Measurements from ENCODE around the gene KANSL1.
"Not testable (repeated sequence)": the region's sequence is repeated elsewhere in the genome, so short reads cannot be mapped to it uniquely, and the experiment has no call there.

Gene KANSL1

DNA sequence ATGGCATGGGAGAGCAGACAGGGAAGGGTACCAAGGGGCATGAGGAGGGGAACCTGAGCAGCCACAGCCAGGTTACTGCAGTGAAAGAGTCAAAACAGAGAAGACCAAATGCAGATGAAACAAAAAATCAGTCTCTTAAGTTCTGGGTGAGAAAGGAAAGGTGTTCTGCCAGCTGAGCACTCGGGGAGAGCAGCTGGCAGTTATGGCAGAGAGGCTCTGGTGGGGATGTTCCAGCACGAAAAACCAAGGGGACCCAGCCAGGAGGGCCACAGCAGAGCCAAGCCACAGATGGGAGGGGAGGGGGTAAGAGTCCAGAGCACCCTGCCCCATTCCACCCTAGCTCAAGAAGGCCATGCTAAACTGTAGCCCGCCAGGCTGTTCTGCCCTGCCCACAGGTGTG is 162.5 kb downstream of the KANSL1 start:
- no peak for DNase-seq

DNA sequence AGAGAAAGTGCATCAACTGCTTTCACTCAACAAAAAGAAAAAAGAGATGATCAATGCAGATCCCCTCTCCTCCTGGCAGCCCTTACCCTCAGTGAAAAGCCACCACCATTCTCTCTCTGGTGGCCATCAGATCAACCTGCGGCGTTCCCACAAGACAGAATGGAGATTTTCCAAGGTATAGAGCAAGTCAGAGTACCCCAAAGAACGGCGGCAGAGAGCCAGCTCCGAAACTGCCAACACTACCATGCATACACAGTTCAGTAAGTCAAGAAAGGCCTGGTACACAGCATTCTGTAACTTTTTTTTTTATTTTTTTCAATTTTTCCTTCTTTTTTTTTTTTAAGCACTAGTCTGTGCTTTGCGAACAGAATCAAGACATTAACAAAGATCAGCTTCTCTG is 163.6 kb downstream of the KANSL1 start:
- DNase-seq, result no peak

DNA sequence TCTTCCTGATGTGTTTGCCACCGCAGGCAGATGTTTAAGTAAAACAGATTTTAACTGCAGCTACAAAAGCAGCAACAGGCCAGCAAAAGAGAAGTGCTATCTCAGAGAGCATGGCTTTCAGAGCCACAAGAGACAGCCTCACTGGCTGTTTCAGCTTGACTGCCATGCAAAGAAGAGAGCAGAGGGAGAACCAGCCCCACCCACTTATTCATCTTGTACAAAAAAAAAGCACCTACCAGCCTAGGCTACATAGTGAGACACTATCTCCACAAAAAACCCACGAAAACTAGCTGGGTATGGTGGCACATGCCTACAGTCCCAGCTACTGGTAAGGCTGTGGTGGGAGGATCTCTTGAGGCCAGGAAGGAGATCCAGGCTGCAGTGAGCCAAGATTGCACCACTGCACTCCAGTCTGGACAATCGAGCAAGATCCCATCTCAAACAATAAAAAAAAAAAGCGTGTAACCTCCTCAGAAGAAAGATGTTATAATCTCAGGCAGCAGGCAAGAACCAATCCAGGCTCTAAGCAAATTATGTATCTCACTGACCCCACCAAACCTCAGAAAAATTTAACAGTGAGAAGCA is 164.2 kb downstream of the KANSL1 start:
- no peak for DNase-seq

DNA sequence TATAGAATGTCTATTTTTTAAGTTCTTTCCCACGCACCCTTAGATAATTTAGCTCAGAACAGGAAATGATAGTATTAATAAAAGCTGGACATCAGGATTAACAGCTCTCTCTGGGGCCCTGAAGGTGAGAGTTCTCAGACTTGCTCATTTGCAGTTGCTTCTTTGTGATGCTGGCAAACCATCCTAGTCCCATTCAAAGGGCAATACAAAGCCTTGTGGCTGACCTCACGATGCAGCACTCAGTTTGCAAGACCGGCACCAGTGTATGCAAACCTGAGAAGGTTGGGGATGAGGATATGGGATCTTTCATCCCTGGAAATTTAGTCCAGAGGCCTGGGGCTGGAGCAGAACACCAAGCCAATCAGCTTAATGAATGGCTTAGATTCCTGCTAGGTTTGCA is 164.9 kb downstream of the KANSL1 start:
- DNase-seq, result no peak

DNA sequence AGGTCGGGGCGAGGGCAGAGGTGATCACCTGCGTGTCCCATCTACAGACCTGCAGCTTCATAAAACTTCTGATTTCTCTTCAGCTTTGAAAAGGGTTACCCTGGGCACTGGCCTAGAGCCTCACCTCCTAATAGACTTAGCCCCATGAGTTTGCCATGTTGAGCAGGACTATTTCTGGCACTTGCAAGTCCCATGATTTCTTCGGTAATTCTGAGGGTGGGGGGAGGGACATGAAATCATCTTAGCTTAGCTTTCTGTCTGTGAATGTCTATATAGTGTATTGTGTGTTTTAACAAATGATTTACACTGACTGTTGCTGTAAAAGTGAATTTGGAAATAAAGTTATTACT is 165.3 kb downstream of the KANSL1 start:
- DNase-seq, result no peak

DNA sequence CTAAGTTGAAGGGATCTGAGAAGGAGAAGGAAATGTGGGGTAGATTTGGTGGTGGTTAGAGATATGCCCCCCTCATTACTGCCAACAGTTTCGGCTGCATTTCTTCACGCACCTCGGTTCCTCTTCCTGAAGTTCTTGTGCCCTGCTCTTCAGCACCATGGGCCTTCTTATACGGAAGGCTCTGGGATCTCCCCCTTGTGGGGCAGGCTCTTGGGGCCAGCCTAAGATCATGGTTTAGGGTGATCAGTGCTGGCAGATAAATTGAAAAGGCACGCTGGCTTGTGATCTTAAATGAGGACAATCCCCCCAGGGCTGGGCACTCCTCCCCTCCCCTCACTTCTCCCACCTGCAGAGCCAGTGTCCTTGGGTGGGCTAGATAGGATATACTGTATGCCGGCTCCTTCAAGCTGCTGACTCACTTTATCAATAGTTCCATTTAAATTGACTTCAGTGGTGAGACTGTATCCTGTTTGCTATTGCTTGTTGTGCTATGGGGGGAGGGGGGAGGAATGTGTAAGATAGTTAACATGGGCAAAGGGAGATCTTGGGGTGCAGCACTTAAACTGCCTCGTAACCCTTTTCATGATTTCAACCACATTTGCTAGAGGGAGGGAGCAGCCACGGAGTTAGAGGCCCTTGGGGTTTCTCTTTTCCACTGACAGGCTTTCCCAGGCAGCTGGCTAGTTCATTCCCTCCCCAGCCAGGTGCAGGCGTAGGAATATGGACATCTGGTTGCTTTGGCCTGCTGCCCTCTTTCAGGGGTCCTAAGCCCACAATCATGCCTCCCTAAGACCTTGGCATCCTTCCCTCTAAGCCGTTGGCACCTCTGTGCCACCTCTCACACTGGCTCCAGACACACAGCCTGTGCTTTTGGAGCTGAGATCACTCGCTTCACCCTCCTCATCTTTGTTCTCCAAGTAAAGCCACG is 165.9 kb downstream of the KANSL1 start:
- DNase-seq, result no peak

DNA sequence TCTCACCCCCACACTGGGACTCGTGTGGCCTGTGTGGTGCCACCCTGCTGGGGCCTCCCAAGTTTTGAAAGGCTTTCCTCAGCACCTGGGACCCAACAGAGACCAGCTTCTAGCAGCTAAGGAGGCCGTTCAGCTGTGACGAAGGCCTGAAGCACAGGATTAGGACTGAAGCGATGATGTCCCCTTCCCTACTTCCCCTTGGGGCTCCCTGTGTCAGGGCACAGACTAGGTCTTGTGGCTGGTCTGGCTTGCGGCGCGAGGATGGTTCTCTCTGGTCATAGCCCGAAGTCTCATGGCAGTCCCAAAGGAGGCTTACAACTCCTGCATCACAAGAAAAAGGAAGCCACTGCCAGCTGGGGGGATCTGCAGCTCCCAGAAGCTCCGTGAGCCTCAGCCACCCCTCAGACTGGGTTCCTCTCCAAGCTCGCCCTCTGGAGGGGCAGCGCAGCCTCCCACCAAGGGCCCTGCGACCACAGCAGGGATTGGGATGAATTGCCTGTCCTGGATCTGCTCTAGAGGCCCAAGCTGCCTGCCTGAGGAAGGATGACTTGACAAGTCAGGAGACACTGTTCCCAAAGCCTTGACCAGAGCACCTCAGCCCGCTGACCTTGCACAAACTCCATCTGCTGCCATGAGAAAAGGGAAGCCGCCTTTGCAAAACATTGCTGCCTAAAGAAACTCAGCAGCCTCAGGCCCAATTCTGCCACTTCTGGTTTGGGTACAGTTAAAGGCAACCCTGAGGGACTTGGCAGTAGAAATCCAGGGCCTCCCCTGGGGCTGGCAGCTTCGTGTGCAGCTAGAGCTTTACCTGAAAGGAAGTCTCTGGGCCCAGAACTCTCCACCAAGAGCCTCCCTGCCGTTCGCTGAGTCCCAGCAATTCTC is 166.8 kb downstream of the KANSL1 start:
- DNase-seq, result no peak

DNA sequence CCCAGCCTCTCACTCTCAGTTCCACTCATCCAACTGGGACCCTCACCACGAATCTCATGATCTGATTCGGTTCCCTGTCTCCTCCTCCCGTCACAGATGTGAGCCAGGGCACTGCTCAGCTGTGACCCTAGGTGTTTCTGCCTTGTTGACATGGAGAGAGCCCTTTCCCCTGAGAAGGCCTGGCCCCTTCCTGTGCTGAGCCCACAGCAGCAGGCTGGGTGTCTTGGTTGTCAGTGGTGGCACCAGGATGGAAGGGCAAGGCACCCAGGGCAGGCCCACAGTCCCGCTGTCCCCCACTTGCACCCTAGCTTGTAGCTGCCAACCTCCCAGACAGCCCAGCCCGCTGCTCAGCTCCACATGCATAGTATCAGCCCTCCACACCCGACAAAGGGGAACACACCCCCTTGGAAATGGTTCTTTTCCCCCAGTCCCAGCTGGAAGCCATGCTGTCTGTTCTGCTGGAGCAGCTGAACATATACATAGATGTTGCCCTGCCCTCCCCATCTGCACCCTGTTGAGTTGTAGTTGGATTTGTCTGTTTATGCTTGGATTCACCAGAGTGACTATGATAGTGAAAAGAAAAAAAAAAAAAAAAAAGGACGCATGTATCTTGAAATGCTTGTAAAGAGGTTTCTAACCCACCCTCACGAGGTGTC is 167.6 kb downstream of the KANSL1 start:
- no peak for DNase-seq

DNA sequence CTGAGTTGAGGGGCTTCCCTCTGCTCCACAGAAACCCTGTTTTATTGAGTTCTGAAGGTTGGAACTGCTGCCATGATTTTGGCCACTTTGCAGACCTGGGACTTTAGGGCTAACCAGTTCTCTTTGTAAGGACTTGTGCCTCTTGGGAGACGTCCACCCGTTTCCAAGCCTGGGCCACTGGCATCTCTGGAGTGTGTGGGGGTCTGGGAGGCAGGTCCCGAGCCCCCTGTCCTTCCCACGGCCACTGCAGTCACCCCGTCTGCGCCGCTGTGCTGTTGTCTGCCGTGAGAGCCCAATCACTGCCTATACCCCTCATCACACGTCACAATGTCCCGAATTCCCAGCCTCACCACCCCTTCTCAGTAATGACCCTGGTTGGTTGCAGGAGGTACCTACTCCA is 168.2 kb downstream of the KANSL1 start:
- no peak for DNase-seq

DNA sequence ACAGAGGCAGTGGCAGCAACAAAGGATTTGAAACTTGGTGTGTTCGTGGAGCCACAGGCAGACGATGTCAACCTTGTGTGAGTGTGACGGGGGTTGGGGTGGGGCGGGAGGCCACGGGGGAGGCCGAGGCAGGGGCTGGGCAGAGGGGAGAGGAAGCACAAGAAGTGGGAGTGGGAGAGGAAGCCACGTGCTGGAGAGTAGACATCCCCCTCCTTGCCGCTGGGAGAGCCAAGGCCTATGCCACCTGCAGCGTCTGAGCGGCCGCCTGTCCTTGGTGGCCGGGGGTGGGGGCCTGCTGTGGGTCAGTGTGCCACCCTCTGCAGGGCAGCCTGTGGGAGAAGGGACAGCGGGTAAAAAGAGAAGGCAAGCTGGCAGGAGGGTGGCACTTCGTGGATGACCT is 168.6 kb downstream of the KANSL1 start:
- no peak for DNase-seq

DNA sequence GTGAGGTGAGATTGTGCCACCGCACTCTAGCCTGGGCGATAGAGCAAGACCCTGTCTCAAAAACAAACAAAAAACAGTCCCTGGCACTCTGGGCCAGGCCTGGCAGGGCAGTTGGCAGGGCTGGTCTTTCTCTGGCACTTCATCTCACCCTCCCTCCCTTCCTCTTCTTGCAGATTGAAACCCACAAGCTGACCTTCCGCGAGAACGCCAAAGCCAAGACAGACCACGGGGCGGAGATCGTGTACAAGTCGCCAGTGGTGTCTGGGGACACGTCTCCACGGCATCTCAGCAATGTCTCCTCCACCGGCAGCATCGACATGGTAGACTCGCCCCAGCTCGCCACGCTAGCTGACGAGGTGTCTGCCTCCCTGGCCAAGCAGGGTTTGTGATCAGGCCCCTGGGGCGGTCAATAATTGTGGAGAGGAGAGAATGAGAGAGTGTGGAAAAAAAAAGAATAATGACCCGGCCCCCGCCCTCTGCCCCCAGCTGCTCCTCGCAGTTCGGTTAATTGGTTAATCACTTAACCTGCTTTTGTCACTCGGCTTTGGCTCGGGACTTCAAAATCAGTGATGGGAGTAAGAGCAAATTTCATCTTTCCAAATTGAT is 169.3 kb downstream of the KANSL1 start:
- DNase-seq, result no peak

DNA sequence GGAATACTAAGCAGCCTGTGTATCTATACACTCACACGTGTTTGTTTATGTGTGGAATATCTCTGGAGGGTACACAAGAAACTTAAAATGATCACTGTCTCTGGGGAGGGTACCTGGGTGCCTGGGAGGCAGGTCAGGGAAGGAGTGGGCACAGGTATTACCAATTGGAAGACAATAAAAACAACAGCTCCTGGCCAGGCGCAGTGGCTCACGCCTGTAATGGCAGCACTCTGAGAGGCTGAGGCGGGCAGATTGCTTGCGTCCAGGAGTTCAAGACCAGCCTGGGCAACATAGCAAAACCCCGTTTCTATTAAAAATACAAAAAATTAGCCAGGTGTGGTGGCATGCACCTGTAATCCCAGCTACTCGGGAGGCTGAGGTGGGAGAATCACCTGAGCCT is 169.9 kb downstream of the KANSL1 start:
- not testable (repeated sequence) for DNase-seq

DNA sequence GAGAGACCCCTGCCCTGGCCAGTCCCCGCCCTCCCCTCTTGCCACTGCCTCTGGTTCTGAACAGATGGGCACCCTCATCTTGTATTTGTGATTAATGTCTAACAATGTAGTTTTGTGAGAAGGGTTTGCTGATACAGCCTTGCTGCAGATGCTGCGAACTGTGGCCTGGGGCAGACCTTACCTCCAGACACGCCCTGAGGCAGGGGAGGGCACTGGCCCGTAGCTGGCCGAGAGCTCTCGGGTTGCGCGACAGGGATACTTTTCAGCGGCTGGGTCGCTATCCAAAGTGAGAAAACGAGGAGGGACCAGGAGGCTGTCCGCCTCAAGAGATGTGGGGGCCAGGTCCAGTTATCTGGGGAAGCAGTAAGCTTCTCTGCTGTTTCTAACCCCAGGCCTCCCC is 172.2 kb downstream of the KANSL1 start:
- no peak for DNase-seq

DNA sequence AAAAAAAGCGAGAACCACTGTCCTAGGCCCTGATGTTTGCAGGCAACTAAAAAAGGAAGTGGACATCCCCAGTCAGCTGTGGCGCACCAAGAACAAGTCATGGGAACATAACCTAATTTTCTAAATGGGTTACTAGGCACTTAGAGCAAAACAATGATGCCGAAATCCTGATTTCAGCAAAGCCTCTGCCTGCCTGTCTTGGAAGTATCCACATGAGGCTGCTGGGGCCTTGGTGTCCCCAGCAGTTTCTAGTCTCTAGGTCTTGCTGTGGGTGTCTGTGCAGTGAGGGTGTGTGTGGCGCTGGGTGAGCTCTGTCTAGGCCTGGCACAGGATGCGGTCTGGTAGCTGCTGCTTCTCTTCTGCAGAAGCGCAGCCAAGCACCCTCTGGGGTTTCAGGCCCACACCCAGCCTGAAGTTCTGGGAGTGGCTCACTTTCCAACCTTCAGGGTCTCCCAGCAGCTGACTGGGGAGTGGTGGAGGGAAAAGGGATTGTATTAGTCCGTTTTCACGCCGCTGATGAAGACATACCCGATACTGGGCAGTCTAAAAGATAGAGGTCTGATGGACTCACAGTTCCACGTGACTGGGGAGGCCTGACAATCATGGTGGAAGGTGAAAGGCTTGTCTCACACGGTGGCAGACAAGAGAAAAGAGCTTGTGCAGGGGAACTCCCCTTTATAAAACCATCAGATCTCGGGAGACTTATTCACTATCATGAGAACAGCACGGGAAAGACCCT is 173.0 kb downstream of the KANSL1 start:
- DNase-seq, result no peak

DNA sequence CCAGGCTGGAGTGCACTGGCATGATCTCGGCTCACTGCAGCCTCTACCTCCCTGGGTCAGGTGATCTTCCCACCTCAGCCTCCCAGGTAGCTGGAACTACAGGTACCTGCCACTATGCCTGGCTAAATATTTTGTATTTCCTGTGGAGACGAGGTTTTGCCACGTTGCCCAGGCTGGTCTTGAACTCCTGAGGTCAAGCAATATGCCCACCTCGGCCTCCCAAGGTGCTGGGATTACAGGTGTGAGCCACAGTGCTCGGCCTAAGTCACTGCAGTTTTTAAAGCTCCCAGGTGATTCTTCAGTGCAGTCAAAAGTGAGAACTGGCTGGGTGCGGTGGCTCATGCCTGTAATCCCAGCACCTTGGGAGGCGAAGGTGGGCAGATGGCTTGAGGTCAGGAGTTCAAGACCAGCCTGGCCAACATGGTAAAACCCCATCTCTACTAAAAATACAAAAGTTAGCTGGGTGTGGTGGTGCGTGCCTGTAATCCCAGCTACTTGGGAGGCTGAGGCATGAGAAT is 173.8 kb downstream of the KANSL1 start:
- DNase-seq, result not testable (repeated sequence)

DNA sequence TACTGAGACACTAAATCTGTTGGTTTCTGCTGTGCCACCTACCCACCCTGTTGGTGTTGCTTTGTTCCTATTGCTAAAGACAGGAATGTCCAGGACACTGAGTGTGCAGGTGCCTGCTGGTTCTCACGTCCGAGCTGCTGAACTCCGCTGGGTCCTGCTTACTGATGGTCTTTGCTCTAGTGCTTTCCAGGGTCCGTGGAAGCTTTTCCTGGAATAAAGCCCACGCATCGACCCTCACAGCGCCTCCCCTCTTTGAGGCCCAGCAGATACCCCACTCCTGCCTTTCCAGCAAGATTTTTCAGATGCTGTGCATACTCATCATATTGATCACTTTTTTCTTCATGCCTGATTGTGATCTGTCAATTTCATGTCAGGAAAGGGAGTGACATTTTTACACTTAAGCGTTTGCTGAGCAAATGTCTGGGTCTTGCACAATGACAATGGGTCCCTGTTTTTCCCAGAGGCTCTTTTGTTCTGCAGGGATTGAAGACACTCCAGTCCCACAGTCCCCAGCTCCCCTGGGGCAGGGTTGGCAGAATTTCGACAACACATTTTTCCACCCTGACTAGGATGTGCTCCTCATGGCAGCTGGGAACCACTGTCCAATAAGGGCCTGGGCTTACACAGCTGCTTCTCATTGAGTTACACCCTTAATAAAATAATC is 179.6 kb downstream of the KANSL1 start:
- no peak for DNase-seq

DNA sequence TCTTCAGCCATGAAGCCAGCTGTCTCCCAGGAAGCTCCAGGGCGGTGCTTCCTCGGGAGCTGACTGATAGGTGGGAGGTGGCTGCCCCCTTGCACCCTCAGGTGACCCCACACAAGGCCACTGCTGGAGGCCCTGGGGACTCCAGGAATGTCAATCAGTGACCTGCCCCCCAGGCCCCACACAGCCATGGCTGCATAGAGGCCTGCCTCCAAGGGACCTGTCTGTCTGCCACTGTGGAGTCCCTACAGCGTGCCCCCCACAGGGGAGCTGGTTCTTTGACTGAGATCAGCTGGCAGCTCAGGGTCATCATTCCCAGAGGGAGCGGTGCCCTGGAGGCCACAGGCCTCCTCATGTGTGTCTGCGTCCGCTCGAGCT is 180.1 kb downstream of the KANSL1 start:
- DNase-seq, result no peak

DNA sequence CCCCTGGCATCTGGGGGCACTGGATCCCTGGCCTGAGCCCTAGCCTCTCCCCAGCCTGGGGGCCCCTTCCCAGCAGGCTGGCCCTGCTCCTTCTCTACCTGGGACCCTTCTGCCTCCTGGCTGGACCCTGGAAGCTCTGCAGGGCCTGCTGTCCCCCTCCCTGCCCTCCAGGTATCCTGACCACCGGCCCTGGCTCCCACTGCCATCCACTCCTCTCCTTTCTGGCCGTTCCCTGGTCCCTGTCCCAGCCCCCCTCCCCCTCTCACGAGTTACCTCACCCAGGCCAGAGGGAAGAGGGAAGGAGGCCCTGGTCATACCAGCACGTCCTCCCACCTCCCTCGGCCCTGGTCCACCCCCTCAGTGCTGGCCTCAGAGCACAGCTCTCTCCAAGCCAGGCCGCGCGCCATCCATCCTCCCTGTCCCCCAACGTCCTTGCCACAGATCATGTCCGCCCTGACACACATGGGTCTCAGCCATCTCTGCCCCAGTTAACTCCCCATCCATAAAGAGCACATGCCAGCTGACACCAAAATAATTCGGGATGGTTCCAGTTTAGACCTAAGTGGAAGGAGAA is 180.6 kb downstream of the KANSL1 start:
- no peak for DNase-seq

DNA sequence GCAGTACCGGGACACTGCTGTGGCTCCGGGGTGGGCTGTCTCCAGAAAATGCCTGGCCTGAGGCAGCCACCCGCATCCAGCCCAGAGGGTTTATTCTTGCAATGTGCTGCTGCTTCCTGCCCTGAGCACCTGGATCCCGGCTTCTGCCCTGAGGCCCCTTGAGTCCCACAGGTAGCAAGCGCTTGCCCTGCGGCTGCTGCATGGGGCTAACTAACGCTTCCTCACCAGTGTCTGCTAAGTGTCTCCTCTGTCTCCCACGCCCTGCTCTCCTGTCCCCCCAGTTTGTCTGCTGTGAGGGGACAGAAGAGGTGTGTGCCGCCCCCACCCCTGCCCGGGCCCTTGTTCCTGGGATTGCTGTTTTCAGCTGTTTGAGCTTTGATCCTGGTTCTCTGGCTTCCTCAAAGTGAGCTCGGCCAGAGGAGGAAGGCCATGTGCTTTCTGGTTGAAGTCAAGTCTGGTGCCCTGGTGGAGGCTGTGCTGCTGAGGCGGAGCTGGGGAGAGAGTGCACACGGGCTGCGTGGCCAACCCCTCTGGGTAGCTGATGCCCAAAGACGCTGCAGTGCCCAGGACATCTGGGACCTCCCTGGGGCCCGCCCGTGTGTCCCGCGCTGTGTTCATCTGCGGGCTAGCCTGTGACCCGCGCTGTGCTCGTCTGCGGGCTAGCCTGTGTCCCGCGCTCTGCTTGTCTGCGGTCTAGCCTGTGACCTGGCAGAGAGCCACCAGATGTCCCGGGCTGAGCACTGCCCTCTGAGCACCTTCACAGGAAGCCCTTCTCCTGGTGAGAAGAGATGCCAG is 181.3 kb downstream of the KANSL1 start:
- DNase-seq, result no peak

DNA sequence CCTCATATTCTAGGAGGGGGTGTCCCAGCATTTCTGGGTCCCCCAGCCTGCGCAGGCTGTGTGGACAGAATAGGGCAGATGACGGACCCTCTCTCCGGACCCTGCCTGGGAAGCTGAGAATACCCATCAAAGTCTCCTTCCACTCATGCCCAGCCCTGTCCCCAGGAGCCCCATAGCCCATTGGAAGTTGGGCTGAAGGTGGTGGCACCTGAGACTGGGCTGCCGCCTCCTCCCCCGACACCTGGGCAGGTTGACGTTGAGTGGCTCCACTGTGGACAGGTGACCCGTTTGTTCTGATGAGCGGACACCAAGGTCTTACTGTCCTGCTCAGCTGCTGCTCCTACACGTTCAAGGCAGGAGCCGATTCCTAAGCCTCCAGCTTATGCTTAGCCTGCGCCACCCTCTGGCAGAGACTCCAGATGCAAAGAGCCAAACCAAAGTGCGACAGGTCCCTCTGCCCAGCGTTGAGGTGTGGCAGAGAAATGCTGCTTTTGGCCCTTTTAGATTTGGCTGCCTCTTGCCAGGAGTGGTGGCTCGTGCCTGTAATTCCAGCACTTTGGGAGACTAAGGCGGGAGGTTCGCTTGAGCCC is 182.5 kb downstream of the KANSL1 start:
- no peak for DNase-seq

Data from NCI-H1930 (cell line).